ENCODE data around the gene AP2M1. TPM values are rescaled to one million over a fixed set of nuclear protein-coding genes. Genes with fewer than 3 reads are reported as not detected.

The AP2M1 gene
- total and polyA plus RNA-seq, 10 of the 15 experiments (the other 5 are each of a cell fraction or from before 2014, with no cell fraction given), result 65.6 to 356 (median 161) TPM

DNA sequence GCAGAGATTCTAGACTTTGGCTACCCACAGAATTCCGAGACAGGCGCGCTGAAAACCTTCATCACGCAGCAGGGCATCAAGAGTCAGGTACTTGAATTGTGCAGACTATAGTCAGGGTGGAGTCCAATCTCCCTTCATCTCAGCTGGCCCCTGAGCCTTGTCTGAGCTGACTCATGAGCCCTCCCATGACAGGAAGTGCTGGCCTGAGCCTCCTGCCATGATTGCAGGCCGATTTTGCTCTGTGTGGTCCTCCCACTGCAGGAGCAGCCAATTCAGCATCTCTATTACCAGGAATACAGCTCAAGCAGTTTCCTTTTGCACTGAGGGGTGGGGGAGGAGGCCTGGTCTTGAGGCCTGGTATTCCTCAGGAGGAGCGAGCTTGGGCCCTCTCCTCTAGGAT, 5.5 kb downstream of the AP2M1 start (continued):
- TF ChIP-seq TAF1 (IDR thresholded peaks at IDR 0.05; ENCODE audit: borderline replicate concordance, low read depth, low read length), result no peak
- TF ChIP-seq, protein P1, sequence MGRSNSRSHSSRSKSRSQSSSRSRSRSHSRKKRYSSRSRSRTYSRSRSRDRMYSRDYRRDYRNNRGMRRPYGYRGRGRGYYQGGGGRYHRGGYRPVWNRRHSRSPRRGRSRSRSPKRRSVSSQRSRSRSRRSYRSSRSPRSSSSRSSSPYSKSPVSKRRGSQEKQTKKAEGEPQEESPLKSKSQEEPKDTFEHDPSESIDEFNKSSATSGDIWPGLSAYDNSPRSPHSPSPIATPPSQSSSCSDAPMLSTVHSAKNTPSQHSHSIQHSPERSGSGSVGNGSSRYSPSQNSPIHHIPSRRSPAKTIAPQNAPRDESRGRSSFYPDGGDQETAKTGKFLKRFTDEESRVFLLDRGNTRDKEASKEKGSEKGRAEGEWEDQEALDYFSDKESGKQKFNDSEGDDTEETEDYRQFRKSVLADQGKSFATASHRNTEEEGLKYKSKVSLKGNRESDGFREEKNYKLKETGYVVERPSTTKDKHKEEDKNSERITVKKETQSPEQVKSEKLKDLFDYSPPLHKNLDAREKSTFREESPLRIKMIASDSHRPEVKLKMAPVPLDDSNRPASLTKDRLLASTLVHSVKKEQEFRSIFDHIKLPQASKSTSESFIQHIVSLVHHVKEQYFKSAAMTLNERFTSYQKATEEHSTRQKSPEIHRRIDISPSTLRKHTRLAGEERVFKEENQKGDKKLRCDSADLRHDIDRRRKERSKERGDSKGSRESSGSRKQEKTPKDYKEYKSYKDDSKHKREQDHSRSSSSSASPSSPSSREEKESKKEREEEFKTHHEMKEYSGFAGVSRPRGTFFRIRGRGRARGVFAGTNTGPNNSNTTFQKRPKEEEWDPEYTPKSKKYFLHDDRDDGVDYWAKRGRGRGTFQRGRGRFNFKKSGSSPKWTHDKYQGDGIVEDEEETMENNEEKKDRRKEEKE (IDR thresholded peaks at IDR 0.05), result no peak
- no peak for TF ChIP-seq ZNF622 (IDR thresholded peaks at IDR 0.05)
- TF ChIP-seq, protein P2, sequence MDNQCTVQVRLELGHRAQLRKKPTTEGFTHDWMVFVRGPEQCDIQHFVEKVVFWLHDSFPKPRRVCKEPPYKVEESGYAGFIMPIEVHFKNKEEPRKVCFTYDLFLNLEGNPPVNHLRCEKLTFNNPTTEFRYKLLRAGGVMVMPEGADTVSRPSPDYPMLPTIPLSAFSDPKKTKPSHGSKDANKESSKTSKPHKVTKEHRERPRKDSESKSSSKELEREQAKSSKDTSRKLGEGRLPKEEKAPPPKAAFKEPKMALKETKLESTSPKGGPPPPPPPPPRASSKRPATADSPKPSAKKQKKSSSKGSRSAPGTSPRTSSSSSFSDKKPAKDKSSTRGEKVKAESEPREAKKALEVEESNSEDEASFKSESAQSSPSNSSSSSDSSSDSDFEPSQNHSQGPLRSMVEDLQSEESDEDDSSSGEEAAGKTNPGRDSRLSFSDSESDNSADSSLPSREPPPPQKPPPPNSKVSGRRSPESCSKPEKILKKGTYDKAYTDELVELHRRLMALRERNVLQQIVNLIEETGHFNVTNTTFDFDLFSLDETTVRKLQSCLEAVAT (IDR thresholded peaks at IDR 0.05), result no peak
- TF ChIP-seq, protein P3, sequence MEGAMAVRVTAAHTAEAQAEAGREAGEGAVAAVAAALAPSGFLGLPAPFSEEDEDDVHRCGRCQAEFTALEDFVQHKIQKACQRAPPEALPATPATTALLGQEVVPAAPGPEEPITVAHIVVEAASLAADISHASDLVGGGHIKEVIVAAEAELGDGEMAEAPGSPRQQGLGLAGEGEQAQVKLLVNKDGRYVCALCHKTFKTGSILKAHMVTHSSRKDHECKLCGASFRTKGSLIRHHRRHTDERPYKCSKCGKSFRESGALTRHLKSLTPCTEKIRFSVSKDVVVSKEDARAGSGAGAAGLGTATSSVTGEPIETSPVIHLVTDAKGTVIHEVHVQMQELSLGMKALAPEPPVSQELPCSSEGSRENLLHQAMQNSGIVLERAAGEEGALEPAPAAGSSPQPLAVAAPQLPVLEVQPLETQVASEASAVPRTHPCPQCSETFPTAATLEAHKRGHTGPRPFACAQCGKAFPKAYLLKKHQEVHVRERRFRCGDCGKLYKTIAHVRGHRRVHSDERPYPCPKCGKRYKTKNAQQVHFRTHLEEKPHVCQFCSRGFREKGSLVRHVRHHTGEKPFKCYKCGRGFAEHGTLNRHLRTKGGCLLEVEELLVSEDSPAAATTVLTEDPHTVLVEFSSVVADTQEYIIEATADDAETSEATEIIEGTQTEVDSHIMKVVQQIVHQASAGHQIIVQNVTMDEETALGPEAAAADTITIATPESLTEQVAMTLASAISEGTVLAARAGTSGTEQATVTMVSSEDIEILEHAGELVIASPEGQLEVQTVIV (IDR thresholded peaks at IDR 0.05; ENCODE audit: borderline replicate concordance, partially characterized antibody), result no peak
- TF ChIP-seq, protein P4, sequence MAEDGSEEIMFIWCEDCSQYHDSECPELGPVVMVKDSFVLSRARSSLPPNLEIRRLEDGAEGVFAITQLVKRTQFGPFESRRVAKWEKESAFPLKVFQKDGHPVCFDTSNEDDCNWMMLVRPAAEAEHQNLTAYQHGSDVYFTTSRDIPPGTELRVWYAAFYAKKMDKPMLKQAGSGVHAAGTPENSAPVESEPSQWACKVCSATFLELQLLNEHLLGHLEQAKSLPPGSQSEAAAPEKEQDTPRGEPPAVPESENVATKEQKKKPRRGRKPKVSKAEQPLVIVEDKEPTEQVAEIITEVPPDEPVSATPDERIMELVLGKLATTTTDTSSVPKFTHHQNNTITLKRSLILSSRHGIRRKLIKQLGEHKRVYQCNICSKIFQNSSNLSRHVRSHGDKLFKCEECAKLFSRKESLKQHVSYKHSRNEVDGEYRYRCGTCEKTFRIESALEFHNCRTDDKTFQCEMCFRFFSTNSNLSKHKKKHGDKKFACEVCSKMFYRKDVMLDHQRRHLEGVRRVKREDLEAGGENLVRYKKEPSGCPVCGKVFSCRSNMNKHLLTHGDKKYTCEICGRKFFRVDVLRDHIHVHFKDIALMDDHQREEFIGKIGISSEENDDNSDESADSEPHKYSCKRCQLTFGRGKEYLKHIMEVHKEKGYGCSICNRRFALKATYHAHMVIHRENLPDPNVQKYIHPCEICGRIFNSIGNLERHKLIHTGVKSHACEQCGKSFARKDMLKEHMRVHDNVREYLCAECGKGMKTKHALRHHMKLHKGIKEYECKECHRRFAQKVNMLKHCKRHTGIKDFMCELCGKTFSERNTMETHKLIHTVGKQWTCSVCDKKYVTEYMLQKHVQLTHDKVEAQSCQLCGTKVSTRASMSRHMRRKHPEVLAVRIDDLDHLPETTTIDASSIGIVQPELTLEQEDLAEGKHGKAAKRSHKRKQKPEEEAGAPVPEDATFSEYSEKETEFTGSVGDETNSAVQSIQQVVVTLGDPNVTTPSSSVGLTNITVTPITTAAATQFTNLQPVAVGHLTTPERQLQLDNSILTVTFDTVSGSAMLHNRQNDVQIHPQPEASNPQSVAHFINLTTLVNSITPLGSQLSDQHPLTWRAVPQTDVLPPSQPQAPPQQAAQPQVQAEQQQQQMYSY (CRISPR knock-in tag; IDR thresholded peaks at IDR 0.05), result no peak
- no peak for TF ChIP-seq HCFC1 (IDR thresholded peaks at IDR 0.05; ENCODE audit: low read length)
- TF ChIP-seq, protein P5, sequence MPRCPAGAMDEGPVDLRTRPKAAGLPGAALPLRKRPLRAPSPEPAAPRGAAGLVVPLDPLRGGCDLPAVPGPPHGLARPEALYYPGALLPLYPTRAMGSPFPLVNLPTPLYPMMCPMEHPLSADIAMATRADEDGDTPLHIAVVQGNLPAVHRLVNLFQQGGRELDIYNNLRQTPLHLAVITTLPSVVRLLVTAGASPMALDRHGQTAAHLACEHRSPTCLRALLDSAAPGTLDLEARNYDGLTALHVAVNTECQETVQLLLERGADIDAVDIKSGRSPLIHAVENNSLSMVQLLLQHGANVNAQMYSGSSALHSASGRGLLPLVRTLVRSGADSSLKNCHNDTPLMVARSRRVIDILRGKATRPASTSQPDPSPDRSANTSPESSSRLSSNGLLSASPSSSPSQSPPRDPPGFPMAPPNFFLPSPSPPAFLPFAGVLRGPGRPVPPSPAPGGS (IDR thresholded peaks at IDR 0.05; ENCODE audit: borderline replicate concordance, insufficient read depth, low read depth, low read length, poor library complexity, severe bottlenecking), result no peak
- no peak for TF ChIP-seq FOXK2 (IDR thresholded peaks at IDR 0.05)

Data from GM12878 (cell line).